ENCODE results near the gene HSPA6.
"Not testable (repeated sequence)": the region's sequence is repeated elsewhere in the genome, so short reads cannot be mapped to it uniquely, and the experiment has no call there.

Gene HSPA6

DNA sequence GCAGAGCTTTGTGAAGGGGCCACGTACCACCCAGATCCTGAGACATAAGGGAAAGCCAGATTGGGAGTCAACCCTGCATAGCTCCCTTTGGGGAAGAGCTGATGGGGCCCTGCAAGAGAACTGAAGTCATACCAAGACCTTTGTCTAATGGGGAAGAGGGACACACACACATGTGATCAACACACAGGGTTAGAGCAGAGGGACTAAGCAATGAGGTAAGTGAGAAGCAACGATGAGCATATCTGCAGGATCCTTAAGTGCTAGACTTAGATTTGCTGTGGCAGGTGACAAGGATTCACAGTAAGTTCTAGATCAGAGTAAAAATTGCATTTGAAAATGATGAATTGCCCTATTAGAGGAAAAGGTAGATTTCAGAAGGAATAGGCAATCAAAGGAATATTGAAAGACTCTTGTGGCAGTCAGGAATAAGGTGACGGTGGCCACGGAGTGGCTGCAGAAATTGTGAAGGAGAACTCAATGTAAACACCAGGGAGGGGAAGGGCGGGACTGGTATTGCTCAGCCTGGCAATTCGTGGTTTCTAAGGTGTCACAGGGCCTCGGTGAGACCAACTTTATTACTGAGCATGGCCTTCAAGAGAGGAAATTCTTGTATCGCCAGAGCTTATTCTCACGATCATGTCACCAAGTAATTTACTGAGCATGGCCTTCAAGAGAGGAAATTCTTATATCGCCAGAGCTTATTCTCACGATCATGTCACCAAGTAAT lies 20.8 kb downstream of the HSPA6 start:
- not testable (repeated sequence) for DNase-seq (ENCODE audit: low read depth); H3K4me3 ChIP-seq (ENCODE audit: low read depth, low read length)

- not testable (repeated sequence) for DNase-seq (ENCODE audit: low read depth); H3K4me3 ChIP-seq (ENCODE audit: low read depth, low read length)
These were observed 23.8 kb downstream of the HSPA6 start for GRCh38 chr1:161547995-161548741.

GRCh38 chr1:161548749-161549406 lies 24.5 kb downstream of the HSPA6 start:
- DNase-seq (ENCODE audit: low read depth); H3K4me3 ChIP-seq (ENCODE audit: low read depth, low read length): not testable (repeated sequence)

- no peak for DNase-seq (ENCODE audit: low read depth)
- TF ChIP-seq, protein P1, sequence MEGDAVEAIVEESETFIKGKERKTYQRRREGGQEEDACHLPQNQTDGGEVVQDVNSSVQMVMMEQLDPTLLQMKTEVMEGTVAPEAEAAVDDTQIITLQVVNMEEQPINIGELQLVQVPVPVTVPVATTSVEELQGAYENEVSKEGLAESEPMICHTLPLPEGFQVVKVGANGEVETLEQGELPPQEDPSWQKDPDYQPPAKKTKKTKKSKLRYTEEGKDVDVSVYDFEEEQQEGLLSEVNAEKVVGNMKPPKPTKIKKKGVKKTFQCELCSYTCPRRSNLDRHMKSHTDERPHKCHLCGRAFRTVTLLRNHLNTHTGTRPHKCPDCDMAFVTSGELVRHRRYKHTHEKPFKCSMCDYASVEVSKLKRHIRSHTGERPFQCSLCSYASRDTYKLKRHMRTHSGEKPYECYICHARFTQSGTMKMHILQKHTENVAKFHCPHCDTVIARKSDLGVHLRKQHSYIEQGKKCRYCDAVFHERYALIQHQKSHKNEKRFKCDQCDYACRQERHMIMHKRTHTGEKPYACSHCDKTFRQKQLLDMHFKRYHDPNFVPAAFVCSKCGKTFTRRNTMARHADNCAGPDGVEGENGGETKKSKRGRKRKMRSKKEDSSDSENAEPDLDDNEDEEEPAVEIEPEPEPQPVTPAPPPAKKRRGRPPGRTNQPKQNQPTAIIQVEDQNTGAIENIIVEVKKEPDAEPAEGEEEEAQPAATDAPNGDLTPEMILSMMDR (IDR thresholded peaks at IDR 0.05; ENCODE audit: insufficient read depth, low read depth, low read length, missing control alignments) = no peak
- H3K4me3 ChIP-seq (ENCODE audit: low read depth, low read length) = no peak within 1 kb of the TSS
These were observed 25.3 kb downstream of the HSPA6 start, which contains the start of gene FCGR3A for GRCh38 chr1:161549652-161550051. FCGR3A (minus strand) TSS chr1:161549818; CDS start chr1:161549736, 82 bp downstream.

DNA sequence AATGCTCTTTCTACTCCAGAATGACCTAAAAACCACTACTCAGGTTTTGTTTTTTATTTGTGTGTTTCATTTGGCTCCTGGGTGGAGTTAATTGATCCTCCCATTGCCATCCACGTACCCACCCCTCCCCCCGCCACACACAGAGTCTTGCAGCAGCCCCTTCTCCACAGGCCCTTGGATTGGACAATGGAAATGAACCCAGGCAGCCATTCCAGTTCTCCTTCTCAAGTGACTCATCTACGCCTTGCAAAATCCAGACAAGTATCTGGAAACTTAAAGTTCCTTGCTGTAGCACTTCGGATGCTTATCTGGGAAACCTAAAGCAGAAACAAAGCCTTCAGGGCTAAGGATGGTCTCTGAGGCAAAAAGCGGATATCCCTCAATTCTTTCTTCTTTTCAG lies 26.6 kb downstream of the HSPA6 start:
- not testable (repeated sequence) for H3K4me3 ChIP-seq (ENCODE audit: low read depth, low read length); DNase-seq (ENCODE audit: low read depth)

DNA sequence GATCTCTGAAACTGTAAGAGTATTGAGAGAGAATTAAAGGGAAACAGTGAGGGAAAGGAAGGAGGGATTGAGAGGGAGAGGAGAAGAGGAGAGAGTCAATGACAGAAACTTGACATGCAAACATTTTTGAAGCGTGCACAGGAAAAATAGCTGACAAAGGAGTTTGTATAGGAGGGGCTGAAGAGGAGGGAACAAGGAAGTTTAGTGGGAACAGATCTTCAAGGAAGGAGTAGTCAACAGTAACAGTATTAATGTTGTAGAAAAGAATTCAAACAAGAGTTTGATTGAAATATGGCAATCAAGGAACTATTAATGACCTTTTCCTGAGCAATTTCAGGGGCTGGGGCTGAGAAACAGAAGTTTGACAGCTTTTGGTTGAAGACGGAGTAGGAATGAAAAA lies 29.3 kb downstream of the HSPA6 start:
- not testable (repeated sequence) for H3K4me3 ChIP-seq (ENCODE audit: low read depth, low read length); DNase-seq (ENCODE audit: low read depth)

- H3K4me3 ChIP-seq (ENCODE audit: low read depth, low read length); DNase-seq (ENCODE audit: low read depth): not testable (repeated sequence)
These were observed 30.0 kb downstream of the HSPA6 start for GRCh38 chr1:161554340-161554739.

GRCh38 chr1:161554815-161555417 lies 30.6 kb downstream of the HSPA6 start:
- H3K4me3 ChIP-seq (ENCODE audit: low read depth, low read length); DNase-seq (ENCODE audit: low read depth): not testable (repeated sequence)

GRCh38 chr1:161556143-161556542 lies 31.8 kb downstream of the HSPA6 start:
- H3K4me3 ChIP-seq (ENCODE audit: low read depth, low read length); DNase-seq (ENCODE audit: low read depth): not testable (repeated sequence)

- not testable (repeated sequence) for DNase-seq (ENCODE audit: low read depth); H3K4me3 ChIP-seq (ENCODE audit: low read depth, low read length)
These were observed 32.6 kb downstream of the HSPA6 start for GRCh38 chr1:161556990-161557389.

DNA sequence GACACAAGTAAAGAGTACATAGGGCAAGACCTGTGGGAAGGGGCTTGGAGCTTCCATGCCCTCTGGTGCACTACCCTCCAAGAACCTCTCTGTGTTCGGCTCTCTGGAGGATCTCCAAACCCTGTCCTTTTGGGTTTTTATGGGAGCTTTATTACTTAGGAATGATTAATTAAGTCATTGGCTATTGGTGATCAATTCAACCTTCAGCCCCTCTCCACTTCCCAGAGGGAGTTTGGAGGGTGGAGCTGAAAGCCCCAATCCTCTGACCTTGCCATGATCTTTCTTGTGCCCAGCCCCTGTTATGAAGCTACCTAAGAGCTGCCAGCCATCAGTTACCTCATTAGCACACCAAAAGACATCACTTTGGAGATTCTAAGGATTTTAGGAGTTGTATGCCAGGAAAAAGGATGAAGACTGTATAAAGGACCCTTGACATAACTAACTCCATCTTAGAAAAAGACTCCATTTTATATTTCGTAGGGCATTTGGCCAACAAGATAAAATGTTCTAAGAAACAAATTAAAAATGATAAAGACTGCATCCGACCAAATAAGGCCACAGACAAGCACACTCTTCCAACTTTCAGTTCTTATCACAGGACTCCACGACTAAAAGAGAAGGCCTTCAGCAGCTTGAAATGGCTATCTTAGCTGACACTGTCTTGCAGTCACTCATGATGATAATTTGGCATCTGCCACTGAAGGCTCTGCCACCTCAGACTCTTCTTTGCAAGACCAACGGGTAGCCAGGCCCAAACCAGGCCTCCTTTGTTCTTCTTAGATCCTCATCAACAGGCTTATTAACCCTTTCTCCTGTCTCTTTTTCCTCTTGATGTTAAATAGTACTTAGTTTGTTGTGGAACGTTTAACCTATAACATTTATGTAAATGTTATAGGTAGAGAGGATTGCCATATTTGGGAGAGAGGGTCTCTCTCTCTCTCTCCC lies 33.4 kb downstream of the HSPA6 start:
- not testable (repeated sequence) for H3K4me3 ChIP-seq (ENCODE audit: low read depth, low read length); DNase-seq (ENCODE audit: low read depth)

DNA sequence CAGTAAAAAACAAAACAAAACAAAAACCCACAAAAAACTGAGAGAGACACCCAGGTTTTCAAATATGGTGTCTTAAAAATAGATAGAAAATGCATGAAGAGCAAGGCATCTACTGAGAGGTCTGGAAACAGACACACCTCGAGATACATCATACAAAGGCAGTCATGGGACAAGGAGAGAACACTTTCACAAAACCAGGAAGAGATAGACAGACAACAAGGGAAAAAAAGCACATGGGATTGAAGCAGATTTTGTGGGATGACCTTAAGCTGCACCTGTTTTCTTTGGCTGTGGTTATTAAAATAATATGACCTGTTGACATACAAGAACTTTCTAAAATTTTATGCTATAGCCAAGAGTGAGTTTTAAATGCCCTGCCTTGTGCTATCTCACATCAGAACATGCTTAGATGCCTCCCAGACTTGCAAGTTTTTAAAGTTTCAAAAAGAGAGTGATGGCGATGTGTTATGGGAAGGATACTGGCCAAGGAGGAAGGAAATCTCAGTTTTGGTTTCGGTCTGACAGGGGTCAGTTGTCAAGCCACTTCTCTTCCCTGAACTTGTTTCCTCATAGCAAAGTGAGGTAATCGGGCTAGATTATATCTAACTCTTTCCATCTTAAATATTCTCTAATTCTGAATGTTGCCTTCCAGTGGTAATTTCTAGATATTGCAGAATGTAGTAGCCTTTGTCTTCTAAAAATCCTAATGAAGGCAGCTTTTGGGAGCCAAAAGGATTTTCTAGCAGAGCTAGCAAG lies 36.8 kb downstream of the HSPA6 start:
- peak; percentile 67 for DNase-seq (ENCODE audit: low read depth)
- H3K4me3 ChIP-seq (ENCODE audit: low read depth, low read length) = not testable (repeated sequence)

DNA sequence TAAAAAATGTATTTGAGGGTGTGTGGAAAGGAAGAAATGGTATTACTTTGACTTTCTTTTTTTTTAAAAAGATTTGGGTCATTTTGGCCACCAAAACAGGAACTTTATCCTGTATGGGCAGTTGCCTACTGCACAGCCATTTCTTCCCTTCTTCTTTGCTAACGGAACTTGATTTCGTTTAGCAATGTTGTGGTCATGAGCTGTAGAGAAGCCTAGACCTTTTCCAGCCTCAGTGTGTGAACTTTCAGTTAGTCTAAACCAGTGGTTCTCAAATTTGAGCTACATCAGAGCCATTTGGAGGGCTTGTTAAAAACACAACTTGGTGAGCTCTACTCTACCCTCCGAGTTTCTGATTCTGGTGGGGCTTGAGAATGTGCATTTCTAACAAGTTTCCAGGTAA lies 38.1 kb downstream of the HSPA6 start:
- not testable (repeated sequence) for H3K4me3 ChIP-seq (ENCODE audit: low read depth, low read length); DNase-seq (ENCODE audit: low read depth)

GRCh38 chr1:161563522-161563921 lies 39.2 kb downstream of the HSPA6 start:
- not testable (repeated sequence) for DNase-seq (ENCODE audit: low read depth); H3K4me3 ChIP-seq (ENCODE audit: low read depth, low read length)

GRCh38 chr1:161566602-161566960 lies 42.2 kb downstream of the HSPA6 start:
- DNase-seq (ENCODE audit: low read depth); H3K4me3 ChIP-seq (ENCODE audit: low read depth, low read length): not testable (repeated sequence)

DNA sequence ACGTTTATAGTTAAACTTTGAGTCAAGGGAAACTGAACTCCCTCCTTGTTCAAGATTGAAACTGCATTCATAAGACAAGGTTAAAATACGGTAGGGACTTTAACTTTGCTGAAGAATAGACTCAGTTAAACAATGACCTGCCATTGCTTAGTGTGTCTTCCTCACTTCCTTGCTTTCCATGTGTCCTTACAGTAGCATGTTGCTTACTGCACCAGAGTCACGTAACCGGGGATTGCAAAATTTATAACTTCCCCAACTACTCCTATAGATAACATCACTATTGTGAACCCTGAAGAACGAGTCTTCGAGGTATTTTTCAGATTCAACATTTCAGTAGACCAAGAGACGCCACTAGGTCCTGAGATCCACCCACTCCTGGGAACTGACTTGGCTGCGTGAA lies 47.4 kb downstream of the HSPA6 start:
- not testable (repeated sequence) for H3K4me3 ChIP-seq (ENCODE audit: low read depth, low read length); DNase-seq (ENCODE audit: low read depth)
